ENCODE results near the gene TRAPPC12. TPM values are rescaled to one million over a fixed set of nuclear protein-coding genes. Genes with fewer than 3 reads are reported as not detected.

TRAPPC12 gene
- total and polyA plus RNA-seq, 9 donors = 64.1 to 143 (median 81.4) TPM

DNA sequence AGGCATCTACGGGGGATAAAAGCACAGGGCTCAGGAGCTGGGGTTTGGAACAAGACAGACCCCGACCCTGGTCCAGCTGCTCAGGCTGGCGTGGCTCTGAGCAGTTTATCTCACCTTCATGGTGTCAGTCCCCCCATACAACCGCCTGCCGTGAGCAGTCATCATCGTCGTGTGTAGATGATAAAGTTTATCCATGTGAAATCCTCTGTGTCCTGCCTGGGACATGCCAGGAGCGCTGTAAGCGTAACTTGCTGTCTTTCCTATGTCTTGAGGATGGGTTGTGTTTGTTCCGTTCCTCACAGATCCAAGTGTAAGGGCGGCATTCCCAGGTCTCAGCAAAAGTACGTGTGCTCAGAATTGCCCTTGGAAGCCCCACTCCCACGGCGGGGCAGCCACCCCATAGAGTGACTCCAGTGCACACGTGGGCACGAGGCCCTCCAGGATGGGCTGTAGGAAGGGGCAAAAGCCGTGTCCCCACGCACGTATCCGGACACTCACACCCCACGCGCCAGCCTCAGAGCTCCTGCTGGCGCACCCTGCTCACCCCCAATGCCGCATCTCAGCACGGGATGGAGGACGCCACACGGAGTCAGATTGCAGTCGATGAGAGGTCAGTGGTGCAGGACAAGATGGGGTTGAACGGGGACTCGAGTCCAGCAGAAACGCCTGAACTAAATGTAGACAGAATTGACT, 88.9 kb downstream of the TRAPPC12 start:
- H3K9me3 ChIP-seq = no peaks in the 10 kb centered on the region
- no peak overlapping the region for H3K4me3 ChIP-seq
- no peaks in the 10 kb centered on the region for H3K27me3 ChIP-seq
- WGBS, 3 donors = 89 to 96% (median 93%) methylated on average over 31 of the region's 31 CpGs
- intact Hi-C loops (cut with DNase I) = no loop called here
- TF ChIP-seq EP300 (IDR thresholded peaks at IDR 0.05) (no peak), POLR2A (IDR thresholded peaks at IDR 0.05) (no peak)
- TF ChIP-seq, protein P1, sequence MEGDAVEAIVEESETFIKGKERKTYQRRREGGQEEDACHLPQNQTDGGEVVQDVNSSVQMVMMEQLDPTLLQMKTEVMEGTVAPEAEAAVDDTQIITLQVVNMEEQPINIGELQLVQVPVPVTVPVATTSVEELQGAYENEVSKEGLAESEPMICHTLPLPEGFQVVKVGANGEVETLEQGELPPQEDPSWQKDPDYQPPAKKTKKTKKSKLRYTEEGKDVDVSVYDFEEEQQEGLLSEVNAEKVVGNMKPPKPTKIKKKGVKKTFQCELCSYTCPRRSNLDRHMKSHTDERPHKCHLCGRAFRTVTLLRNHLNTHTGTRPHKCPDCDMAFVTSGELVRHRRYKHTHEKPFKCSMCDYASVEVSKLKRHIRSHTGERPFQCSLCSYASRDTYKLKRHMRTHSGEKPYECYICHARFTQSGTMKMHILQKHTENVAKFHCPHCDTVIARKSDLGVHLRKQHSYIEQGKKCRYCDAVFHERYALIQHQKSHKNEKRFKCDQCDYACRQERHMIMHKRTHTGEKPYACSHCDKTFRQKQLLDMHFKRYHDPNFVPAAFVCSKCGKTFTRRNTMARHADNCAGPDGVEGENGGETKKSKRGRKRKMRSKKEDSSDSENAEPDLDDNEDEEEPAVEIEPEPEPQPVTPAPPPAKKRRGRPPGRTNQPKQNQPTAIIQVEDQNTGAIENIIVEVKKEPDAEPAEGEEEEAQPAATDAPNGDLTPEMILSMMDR (IDR thresholded peaks at IDR 0.05) = no peak
- H3K4me1 ChIP-seq (ENCODE audit: insufficient read depth) = peaks cover 14% of the 10 kb centered on the region
- H3K36me3 ChIP-seq = no peaks in the 10 kb centered on the region
- H3K27ac ChIP-seq = peak overlapping the region in 1 of 2 donors; percentile 14
- DNase-seq = peak in 2 of 5 donors; percentile 25 to 34

DNA sequence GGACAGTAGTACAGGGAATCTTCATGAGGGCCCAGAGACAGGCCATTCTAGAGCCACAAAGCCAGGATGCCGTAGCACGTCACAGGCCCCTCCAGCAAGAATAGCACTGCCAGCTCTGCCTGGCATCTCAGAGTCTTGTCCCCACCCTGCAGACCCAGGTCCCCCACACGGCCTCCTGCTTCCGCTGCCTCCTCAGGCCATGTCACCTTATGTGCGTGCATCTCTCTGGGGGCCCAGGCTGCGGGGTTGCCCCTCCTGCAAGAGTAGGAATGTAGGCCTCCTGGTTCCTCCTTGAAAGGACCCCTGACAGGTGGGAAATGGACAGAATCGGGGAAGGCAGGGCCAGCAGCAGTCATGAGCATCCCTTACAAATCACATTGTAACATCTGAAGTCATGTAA, 90.0 kb downstream of the TRAPPC12 start:
- H3K27me3 ChIP-seq = no peaks in the 10 kb centered on the region
- TF ChIP-seq POLR2A (IDR thresholded peaks at IDR 0.05) (no peak), EP300 (IDR thresholded peaks at IDR 0.05) (no peak)
- TF ChIP-seq, protein P1 (IDR thresholded peaks at IDR 0.05) = no peak
- WGBS, 3 donors = 89 to 96% (median 96%) methylated on average over 7 of the region's 7 CpGs
- DNase-seq = peak in 2 of 5 donors; percentile 18 to 41
- no peaks in the 10 kb centered on the region for H3K36me3 ChIP-seq
- H3K4me1 ChIP-seq (ENCODE audit: insufficient read depth) = peaks cover 14% of the 10 kb centered on the region
- no peaks in the 10 kb centered on the region for H3K9me3 ChIP-seq
- intact Hi-C loops (cut with DNase I) = no loop called here
- H3K4me3 ChIP-seq = no peak overlapping the region
- H3K27ac ChIP-seq = peak overlapping the region; percentile 40 to 61

DNA sequence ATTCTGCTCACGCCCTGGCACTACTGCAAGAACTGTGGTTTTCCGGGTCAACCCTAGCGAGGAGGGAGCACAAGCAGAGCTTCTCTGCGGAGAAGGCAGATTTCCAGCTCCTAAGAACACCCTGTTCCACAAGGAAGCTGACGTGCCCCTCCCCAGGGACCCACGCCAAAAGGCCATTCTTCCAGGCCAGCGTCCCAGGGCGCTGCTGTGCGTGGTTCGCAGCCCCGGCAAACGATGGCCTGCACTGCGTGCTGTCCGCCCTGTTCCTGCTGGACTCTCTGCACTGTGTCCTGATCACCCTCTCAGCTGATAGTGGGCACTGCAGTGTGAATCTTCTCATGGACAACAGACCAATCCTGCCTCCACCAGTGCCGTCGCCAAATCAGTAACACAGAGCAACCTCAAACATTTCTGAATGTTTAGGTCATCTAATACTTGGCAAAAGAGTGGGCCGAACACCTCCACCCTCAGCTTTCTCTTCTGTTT, 90.7 kb downstream of the TRAPPC12 start:
- H3K36me3 ChIP-seq = no peaks in the 10 kb centered on the region
- no peak overlapping the region for H3K4me3 ChIP-seq

DNA sequence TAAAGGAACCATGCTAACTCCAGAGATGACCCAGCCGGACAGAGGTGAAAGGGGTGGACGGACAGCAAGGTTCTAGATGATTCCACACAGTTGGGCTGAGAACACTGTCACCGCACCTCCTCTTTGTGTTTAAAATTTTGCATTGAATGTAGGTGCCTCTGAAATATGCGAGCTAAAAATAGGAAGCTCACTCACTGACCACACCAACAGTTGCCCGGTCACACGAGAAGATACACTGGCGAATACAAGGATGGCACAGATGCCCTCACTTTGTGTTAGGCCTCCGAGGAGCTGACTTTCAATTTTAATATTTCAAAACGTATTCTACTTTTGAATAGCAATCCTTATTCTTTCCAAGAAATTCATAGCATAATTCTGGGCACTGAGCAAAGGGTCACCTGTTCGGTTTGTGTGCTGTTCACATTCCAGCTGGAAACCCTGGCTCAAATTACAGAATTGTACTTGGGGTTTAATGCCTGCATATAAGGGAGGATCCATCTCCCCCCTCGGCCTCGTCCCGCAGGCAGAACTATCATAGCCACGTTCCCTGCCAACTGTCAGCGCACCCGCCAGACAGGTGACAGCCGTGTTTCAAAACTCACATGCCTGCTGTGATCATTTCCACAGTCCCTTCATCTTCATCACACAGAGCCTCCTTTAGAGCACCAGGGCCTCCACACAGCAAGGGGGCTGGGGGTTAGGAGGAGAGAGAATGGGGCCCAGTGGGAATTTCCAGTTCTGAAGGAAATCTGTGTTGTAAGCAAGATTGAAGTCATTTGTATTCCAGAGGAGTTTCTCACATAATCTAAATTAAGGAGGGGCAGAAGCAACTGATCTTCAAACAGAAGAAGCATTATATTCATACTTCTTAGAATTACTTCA, 91.6 kb downstream of the TRAPPC12 start:
- DNase-seq = no peak
- WGBS, 3 donors = 71 to 76% (median 75%) methylated on average over 17 of the region's 17 CpGs

More for the DNA sequence above, 90.7 kb downstream of the TRAPPC12 start:
- intact Hi-C loops (cut with DNase I) = no loop called here
- peak; percentile 52 for TF ChIP-seq EP300 (IDR thresholded peaks at IDR 0.05)
- TF ChIP-seq, protein P1 (IDR thresholded peaks at IDR 0.05) = no peak
- H3K4me1 ChIP-seq (ENCODE audit: insufficient read depth) = peaks cover 14% of the 10 kb centered on the region
- peak; percentile 76 to 95 (median 89) for DNase-seq
- H3K27me3 ChIP-seq = no peaks in the 10 kb centered on the region
- peak overlapping the region; percentile 40 to 61 for H3K27ac ChIP-seq
- H3K9me3 ChIP-seq = no peaks in the 10 kb centered on the region
- 7 to 30% (median 20%) methylated on average over 17 of the region's 17 CpGs for WGBS, 3 donors

More for the DNA sequence above, 91.6 kb downstream of the TRAPPC12 start:
- peak overlapping the region; percentile 40 to 41 for H3K27ac ChIP-seq
- peaks cover 14% of the 10 kb centered on the region for H3K4me1 ChIP-seq (ENCODE audit: insufficient read depth)
- H3K4me3 ChIP-seq = no peak overlapping the region
- intact Hi-C loops (cut with DNase I) = no loop called here
- no peak for TF ChIP-seq POLR2A (IDR thresholded peaks at IDR 0.05)
- TF ChIP-seq, protein P1 (IDR thresholded peaks at IDR 0.05) = no peak
- TF ChIP-seq EP300 (IDR thresholded peaks at IDR 0.05) = no peak
- no peaks in the 10 kb centered on the region for H3K36me3 ChIP-seq
- no peaks in the 10 kb centered on the region for H3K9me3 ChIP-seq
- no peaks in the 10 kb centered on the region for H3K27me3 ChIP-seq
